Measurements from ENCODE around the gene RRAS.

The RRAS gene

GRCh38 chr19:49640113-49640898 is at the start of gene RRAS:
RRAS (minus strand) TSS chr19:49640143; CDS start chr19:49640098, 45 bp downstream.
- DNase-seq: peak; percentile 100

GRCh38 chr19:49689133-49690078 is 49.5 kb upstream of the RRAS start, which contains the start of gene ADM5:
ADM5 (plus strand) TSS chr19:49689594; CDS start chr19:49689838, 244 bp downstream.
- peak; percentile 63 to 70 for DNase-seq

GRCh38 chr19:49688531-49689132 is 48.7 kb upstream of the RRAS start:
- DNase-seq: peak in 1 of 2 experiments; percentile 36

- no peak for DNase-seq
Measured at GRCh38 chr19:49687566-49688316, 47.8 kb upstream of the RRAS start.

GRCh38 chr19:49687150-49687549 is 47.2 kb upstream of the RRAS start:
- DNase-seq: no peak

- no peak for DNase-seq
Measured at GRCh38 chr19:49686503-49687088, 46.7 kb upstream of the RRAS start.

- DNase-seq: no peak
Measured at GRCh38 chr19:49685845-49686332, 45.9 kb upstream of the RRAS start.

GRCh38 chr19:49684983-49685553 is 45.1 kb upstream of the RRAS start:
- no peak for DNase-seq

GRCh38 chr19:49684251-49684982 is 44.5 kb upstream of the RRAS start:
- DNase-seq: peak; percentile 47 to 58

GRCh38 chr19:49683814-49684250 is 43.9 kb upstream of the RRAS start:
- no peak for DNase-seq

GRCh38 chr19:49682274-49682673 is 42.3 kb upstream of the RRAS start:
- no peak for DNase-seq

- no peak for DNase-seq
Measured at GRCh38 chr19:49681830-49682229, 41.9 kb upstream of the RRAS start.

GRCh38 chr19:49680421-49681351 is 40.7 kb upstream of the RRAS start:
- peak; percentile 96 to 98 for DNase-seq

GRCh38 chr19:49679771-49680413 is 39.9 kb upstream of the RRAS start:
- DNase-seq: no peak

GRCh38 chr19:49678985-49679770 is 39.2 kb upstream of the RRAS start:
- DNase-seq: no peak

GRCh38 chr19:49677901-49678674 is 38.1 kb upstream of the RRAS start:
- peak; percentile 89 for DNase-seq

- DNase-seq: peak in 1 of 2 experiments; percentile 74
Measured at GRCh38 chr19:49677231-49677900, 37.4 kb upstream of the RRAS start, which contains the start of gene PRMT1. PRMT1 (plus strand) TSS chr19:49677271; CDS start chr19:49677281, 10 bp downstream.

Data from activated T-cell treated with anti-CD3 and anti-CD28 coated beads, Interleukin-2, amount 50 U/mL, for 48 hours (primary cell).